Endothelial cell of umbilical vein (primary cell): ENCODE results near the gene GALNT2. TPM values are rescaled to one million over a fixed set of nuclear protein-coding genes. Genes with fewer than 3 reads are reported as not detected.

Source experiments
- BruUV-seq: library from RNA; stranded (reverse); fragments of 400-500 nt; replicated peaks from 2 replicates; lab custom pipeline; 2021; lab: Mats Ljungman, UMichigan
- CTCF ChIA-PET: fragments of 300-600, 350-600 bp; sonication (Branson Sonifier 250); formaldehyde crosslinking; loops from one replicate; lab custom pipeline; 2021; ENCODE audit warnings: antibody characterized with exemption, inconsistent platforms; lab: Charles Lee
- POLR2A ChIA-PET: fragments of 300-600, 350-600 bp; sonication (Branson Sonifier 250); formaldehyde crosslinking; loops from one replicate; lab custom pipeline; 2021; ENCODE audit warnings: antibody characterized with exemption, inconsistent platforms; lab: Charles Lee
- DNase-seq: peaks from one replicate; pipeline ENCODE4 v3.0.0-alpha.2; 2011; ENCODE audit warnings: low read depth, low spot score
- FAIRE-seq: peaks from 2 replicates; lab custom pipeline; 2011; peaks lifted over from hg19 to GRCh38; lab: Jason Lieb, UNC
- H2AFZ ChIP-seq: 2 replicates; pipeline ENCODE4 v1.6.0; 2012; ENCODE audit warnings: low read depth, low read length, control low read depth, inconsistent platforms
- H3K27ac ChIP-seq: 2 replicates; pipeline ENCODE4 v1.5.1; 2011; ENCODE audit warnings: low read depth, mild to moderate bottlenecking, control low read depth, low read length, moderate library complexity; ENCODE audit not compliant: insufficient read depth
- H3K27me3 ChIP-seq, 2 experiments: 2 replicates each; pipeline versions ENCODE4 v1.6.0 to v1.6.1; 2011; ENCODE audit warnings: low read length in 2 of 2, mixed read lengths in 1 of 2; ENCODE audit not compliant: control insufficient read depth in 2 of 2, insufficient read depth in 2 of 2
- H3K36me3 ChIP-seq, 2 experiments: 2 replicates in 1 of 2; 3 replicates in 1 of 2; pipeline ENCODE4 v1.5.1; 2011; ENCODE audit warnings: low read length in 2 of 2, mild to moderate bottlenecking in 1 of 2, moderate library complexity in 1 of 2; ENCODE audit not compliant: control insufficient read depth in 2 of 2, insufficient read depth in 2 of 2; ENCODE audit errors: extremely low read depth in 1 of 2
- H3K4me1 ChIP-seq: 3 replicates; pipeline ENCODE4 v1.5.1; 2011; ENCODE audit warnings: mild to moderate bottlenecking, low read length; ENCODE audit not compliant: control insufficient read depth, insufficient read depth; ENCODE audit errors: extremely low read depth
- H3K4me2 ChIP-seq: 2 replicates; pipeline ENCODE4 v1.6.1; 2011; ENCODE audit warnings: low read length, control low read depth, mixed read lengths; ENCODE audit not compliant: insufficient read depth
- H3K4me3 ChIP-seq, 3 experiments: fragments of 200-600 bp in 1 of 3; sonication (generic), shearing (Covaris generic) in 1 of 3; replicated peaks in 1 of 3; 2 replicates each; pipeline ENCODE4 v1.5.1; 2011 to 2016; ENCODE audit warnings: control low read depth in 3 of 3, low read length in 3 of 3, mild to moderate bottlenecking in 2 of 3, inconsistent platforms in 1 of 3, low read depth in 1 of 3, moderate library complexity in 1 of 3; ENCODE audit not compliant: insufficient read depth in 1 of 3
- H3K79me2 ChIP-seq: 2 replicates; pipeline ENCODE4 v1.6.0; 2012; ENCODE audit warnings: low read length, inconsistent platforms; ENCODE audit not compliant: control insufficient read depth, insufficient read depth
- H3K9ac ChIP-seq: replicated peaks from 2 replicates; pipeline ENCODE3; 2011; ENCODE audit warnings: low read length, control low read depth; ENCODE audit not compliant: insufficient read depth; ENCODE audit errors: extremely low read depth
- H3K9me1 ChIP-seq: replicated peaks from 3 replicates; pipeline ENCODE4 v1.6.0; 2011; ENCODE audit warnings: mild to moderate bottlenecking, low read length; ENCODE audit not compliant: control insufficient read depth, insufficient read depth; ENCODE audit errors: extremely low read depth
- H3K9me3 ChIP-seq: replicated peaks from 2 replicates; pipeline ENCODE4 v1.5.1; 2012; ENCODE audit warnings: low read length, inconsistent platforms; ENCODE audit not compliant: control insufficient read depth, insufficient read depth
- H4K20me1 ChIP-seq: replicated peaks from 2 replicates; pipeline ENCODE3; 2011; ENCODE audit warnings: mild to moderate bottlenecking, low read length; ENCODE audit not compliant: control insufficient read depth, insufficient read depth; ENCODE audit errors: extremely low read depth
- CTCF ChIP-seq, 2 donors: IDR thresholded peaks; 1 replicate in 1 of 2; 2 replicates in 1 of 2; pipeline ENCODE4 v1.5.1; 2011; ENCODE audit warnings: low read length in 2 of 2, mild to moderate bottlenecking in 2 of 2, moderate library complexity in 2 of 2, control low read depth in 1 of 2, inconsistent platforms in 1 of 2, low read depth in 1 of 2; ENCODE audit not compliant: insufficient read depth in 1 of 2; ENCODE audit errors: extremely low read depth in 1 of 2
- EZH2 ChIP-seq: IDR thresholded peaks from 2 replicates; pipeline ENCODE4 v1.6.1; 2012; ENCODE audit warnings: borderline replicate concordance, low read depth, mild to moderate bottlenecking, moderate library complexity, low read length, inconsistent platforms; ENCODE audit not compliant: severe bottlenecking
- FOS ChIP-seq: IDR thresholded peaks from 2 replicates; pipeline ENCODE4 v1.6.1; 2011; ENCODE audit warnings: mild to moderate bottlenecking, low read length, moderate library complexity, borderline replicate concordance; ENCODE audit not compliant: insufficient read depth
- GATA2 ChIP-seq: IDR thresholded peaks from 2 replicates; pipeline ENCODE4 v1.7.0; 2011; ENCODE audit warnings: low read depth, mild to moderate bottlenecking, moderate library complexity, mixed read lengths, low read length; ENCODE audit not compliant: insufficient read length, insufficient read depth
- JUN ChIP-seq: IDR thresholded peaks from 2 replicates; pipeline ENCODE4 v1.6.1; 2011; ENCODE audit warnings: borderline replicate concordance, low read depth; ENCODE audit not compliant: insufficient read length, insufficient read depth
- MYC ChIP-seq: IDR thresholded peaks from one replicate; pipeline ENCODE4 v1.6.1; 2011; ENCODE audit warnings: mild to moderate bottlenecking, low read depth, low read length
- POLR2A ChIP-seq: IDR thresholded peaks from 2 replicates; pipeline ENCODE4 v1.6.1; 2012; ENCODE audit warnings: low read depth, mild to moderate bottlenecking, control low read depth, low read length
- POLR2AphosphoS5 ChIP-seq: IDR thresholded peaks from 2 replicates; pipeline ENCODE4 v1.6.1; 2012; ENCODE audit warnings: low read depth, mild to moderate bottlenecking, control low read depth, low read length, moderate library complexity; ENCODE audit not compliant: insufficient read depth
- dilution Hi-C: fragments of 300-500 bp; cut with MboI; formaldehyde crosslinking; loops from one replicate; pipeline ENCODE4 v1.15.0; 2019; ENCODE audit warnings: low sequenced_read_pairs; ENCODE audit not compliant: extremely low pct_ligation_motif_present
- intact Hi-C: fragments of 100-400 bp; cut with micrococcal nuclease; formaldehyde crosslinking; loops from one replicate; pipeline ENCODE4 v1.10.0; 2022
- polyA plus RNA-seq, 4 experiments: library from polyadenylated mRNA; depleted of rRNA in 3 of 4; stranded (reverse) in 3 of 4; unstranded in 1 of 4; fragments of >200 nt; gene quantifications; 2 replicates each; pipeline versions ENCODE4 v1.2.1 to v1.2.3, GENCODE V29; 2011 to 2012; ENCODE audit warnings: missing spikeins in 1 of 4
- total RNA-seq: library from RNA; stranded (reverse); gene quantifications from 2 replicates; pipeline ENCODE4 v1.2.3, GENCODE V29; 2021
- TF ChIP-seq, protein P1 (sequence below): IDR thresholded peaks from 2 replicates; pipeline ENCODE4 v1.6.1; 2011; ENCODE audit not compliant: insufficient read depth, insufficient read length

The GALNT2 gene
- total and polyA plus RNA-seq, 2 donors (not counting 3 experiments of a cell fraction or from before 2014, with no cell fraction given), result 56.3 to 77.5 TPM

DNA sequence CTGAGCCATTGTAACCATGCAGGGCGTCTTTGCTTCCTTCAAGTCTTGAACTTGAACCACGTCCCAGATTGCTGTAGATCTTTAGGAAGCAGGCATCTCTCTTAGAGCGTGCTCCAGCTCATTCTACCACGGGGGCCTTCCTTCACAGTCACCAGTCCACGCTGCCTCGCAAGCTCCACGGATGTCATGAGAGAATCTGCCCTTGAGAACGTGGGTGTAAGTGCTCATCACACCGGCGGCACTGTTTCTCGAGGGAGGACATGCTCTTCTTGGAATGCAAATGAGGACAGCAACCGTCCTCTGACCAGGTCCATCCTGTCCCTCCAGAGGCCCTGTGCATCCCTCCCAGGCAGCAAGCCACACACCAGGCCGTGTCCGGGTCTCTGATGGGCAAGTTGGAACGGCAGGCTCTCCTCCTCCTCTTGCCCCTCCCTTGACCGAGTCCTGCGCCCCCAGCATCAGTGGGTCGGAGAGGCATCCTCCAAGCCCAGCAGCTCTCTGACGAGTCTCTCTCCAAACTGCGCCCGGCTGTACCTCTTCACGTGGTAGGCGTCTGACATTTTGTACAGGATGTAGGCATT lies 256.0 kb downstream of the GALNT2 start:
- H3K36me3 ChIP-seq, result no peaks in the 10 kb centered on the region
- no TSS peak for BruUV-seq
- H3K4me1 ChIP-seq, result no peaks in the 10 kb centered on the region
- H3K4me3 ChIP-seq, result no peak overlapping the region
- TF ChIP-seq GATA2 (no peak), JUN (no peak), MYC (no peak), POLR2A (no peak), CTCF (IDR thresholded peaks at IDR 0.05; ENCODE audit: extremely low read depth in 1 of 2, insufficient read depth in 1 of 2, low read depth in 1 of 2, low read length in 2 of 2) (no peak), FOS (no peak), POLR2AphosphoS5 (no peak), EZH2 (no peak)
- TF ChIP-seq, protein P1, sequence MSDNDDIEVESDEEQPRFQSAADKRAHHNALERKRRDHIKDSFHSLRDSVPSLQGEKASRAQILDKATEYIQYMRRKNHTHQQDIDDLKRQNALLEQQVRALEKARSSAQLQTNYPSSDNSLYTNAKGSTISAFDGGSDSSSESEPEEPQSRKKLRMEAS, result no peak
- no peaks in the 10 kb centered on the region for H3K9me1 ChIP-seq
- DNase-seq (no peak), FAIRE-seq (no peak)
- dilution Hi-C loops (no loop called here), intact Hi-C loops (no loop called here)
- H2AFZ ChIP-seq, result no peak overlapping the region
- no peak overlapping the region for H3K4me2 ChIP-seq
- no peaks in the 10 kb centered on the region for H3K9me3 ChIP-seq
- no peaks in the 10 kb centered on the region for H3K27me3 ChIP-seq
- no peaks in the 10 kb centered on the region for H4K20me1 ChIP-seq
- ChIA-PET POLR2A (no interaction called here), CTCF (no interaction called here)
- no peak overlapping the region for H3K9ac ChIP-seq
- H3K27ac ChIP-seq, result no peak overlapping the region
- no peaks in the 10 kb centered on the region for H3K79me2 ChIP-seq
